Hepatocyte (in vitro differentiated cells): ENCODE measurements around the gene WNT1.

ENCODE experiments used
- EZH2 ChIP-seq: fragments of 200-600 bp; sonication (generic); IDR thresholded peaks from 2 replicates; pipeline ENCODE4 v1.6.1; 2016; ENCODE audit warnings: antibody characterized with exemption, mild to moderate bottlenecking, borderline replicate concordance
- EZH2phosphoT487 ChIP-seq: fragments of 200-600 bp; sonication (generic); IDR thresholded peaks from one replicate; pipeline ENCODE4 v1.6.1; 2018; ENCODE audit warnings: antibody characterized with exemption, mild to moderate bottlenecking, low read depth, moderate library complexity; ENCODE audit not compliant: unreplicated experiment, severe bottlenecking
- TF ChIP-seq, protein P1 (sequence below): fragments of 200-600 bp; sonication (generic); IDR thresholded peaks from 2 replicates; pipeline ENCODE4 v1.5.1; 2016; ENCODE audit warnings: antibody characterized with exemption, mild to moderate bottlenecking; ENCODE audit not compliant: poor library complexity

- TF ChIP-seq, protein P1, sequence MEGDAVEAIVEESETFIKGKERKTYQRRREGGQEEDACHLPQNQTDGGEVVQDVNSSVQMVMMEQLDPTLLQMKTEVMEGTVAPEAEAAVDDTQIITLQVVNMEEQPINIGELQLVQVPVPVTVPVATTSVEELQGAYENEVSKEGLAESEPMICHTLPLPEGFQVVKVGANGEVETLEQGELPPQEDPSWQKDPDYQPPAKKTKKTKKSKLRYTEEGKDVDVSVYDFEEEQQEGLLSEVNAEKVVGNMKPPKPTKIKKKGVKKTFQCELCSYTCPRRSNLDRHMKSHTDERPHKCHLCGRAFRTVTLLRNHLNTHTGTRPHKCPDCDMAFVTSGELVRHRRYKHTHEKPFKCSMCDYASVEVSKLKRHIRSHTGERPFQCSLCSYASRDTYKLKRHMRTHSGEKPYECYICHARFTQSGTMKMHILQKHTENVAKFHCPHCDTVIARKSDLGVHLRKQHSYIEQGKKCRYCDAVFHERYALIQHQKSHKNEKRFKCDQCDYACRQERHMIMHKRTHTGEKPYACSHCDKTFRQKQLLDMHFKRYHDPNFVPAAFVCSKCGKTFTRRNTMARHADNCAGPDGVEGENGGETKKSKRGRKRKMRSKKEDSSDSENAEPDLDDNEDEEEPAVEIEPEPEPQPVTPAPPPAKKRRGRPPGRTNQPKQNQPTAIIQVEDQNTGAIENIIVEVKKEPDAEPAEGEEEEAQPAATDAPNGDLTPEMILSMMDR = no peak
- TF ChIP-seq EZH2 (no peak), EZH2phosphoT487 (no peak)
Observed at GRCh38 chr12:49026101-49026500, 48.0 kb downstream of the WNT1 start.
